WTC11 (cell line): Measurements from ENCODE around the gene MEGF11. TPM values are rescaled to one million over a fixed set of nuclear protein-coding genes. Genes with fewer than 3 reads are reported as not detected.

Source experiments
- ATAC-seq: fragments of 200-7000 bp; cut with Tn5 transposase; 2 replicates; pipeline ENCODE4 v1.10.0; 2021; ENCODE audit warnings: mild to moderate bottlenecking, moderate library complexity
- CTCF ChIA-PET: fragments of 300-600 bp; sonication (Branson Sonifier 250); formaldehyde crosslinking; loops from one replicate; lab custom pipeline; 2021; ENCODE audit warnings: antibody characterized with exemption; lab: Charles Lee
- POLR2A ChIA-PET: fragments of 350-600 bp; sonication (Branson Sonifier 250); formaldehyde crosslinking; loops from one replicate; lab custom pipeline; 2021; ENCODE audit warnings: antibody characterized with exemption; lab: Charles Lee
- DNase-seq: peaks from one replicate; pipeline ENCODE4 v3.0.0; 2021; ENCODE audit warnings: low spot score
- H3K27ac Mint-ChIP-seq: 2 replicates; pipeline ENCODE4 v1.8.0; 2021; ENCODE audit warnings: mixed read lengths
- H3K27me3 Mint-ChIP-seq: 2 replicates; pipeline ENCODE4 v1.8.0; 2021; ENCODE audit warnings: low read depth, mild to moderate bottlenecking, moderate library complexity, mixed read lengths
- H3K36me3 Mint-ChIP-seq: 2 replicates; pipeline ENCODE4 v1.8.0; 2021; ENCODE audit warnings: mixed read lengths
- H3K4me1 Mint-ChIP-seq: 2 replicates; pipeline ENCODE4 v1.8.0; 2022; ENCODE audit warnings: mixed read lengths
- H3K4me3 Mint-ChIP-seq: 2 replicates; pipeline ENCODE4 v1.8.0; 2021; ENCODE audit warnings: mild to moderate bottlenecking, moderate library complexity, mixed read lengths
- H3K9me3 Mint-ChIP-seq: 2 replicates; pipeline ENCODE4 v1.8.0; 2021; ENCODE audit warnings: mixed read lengths
- AFF4 ChIP-seq: sonication (generic); formaldehyde crosslinking; IDR thresholded peaks from 2 replicates; pipeline ENCODE4 v1.8.1; 2023; ENCODE audit warnings: mild to moderate bottlenecking, missing genetic modification reagents, borderline replicate concordance
- AR ChIP-seq: fragments of 250-450 bp; sonication (Bioruptor Pico); IDR thresholded peaks from 2 replicates; pipeline ENCODE4 v1.9.0; 2021; ENCODE audit warnings: mild to moderate bottlenecking
- ATF1 ChIP-seq: sonication (generic); formaldehyde crosslinking; IDR thresholded peaks from 2 replicates; pipeline ENCODE4 v1.8.1; 2023; ENCODE audit warnings: mild to moderate bottlenecking, moderate library complexity, missing genetic modification reagents
- ATF3 ChIP-seq: sonication (generic); formaldehyde crosslinking; conservative IDR thresholded peaks from 2 replicates; pipeline ENCODE4 v1.8.1; 2022; ENCODE audit warnings: mild to moderate bottlenecking, missing genetic modification reagents
- CBFB ChIP-seq: sonication (generic); formaldehyde crosslinking; IDR thresholded peaks from 2 replicates; pipeline ENCODE4 v1.8.1; 2022; ENCODE audit warnings: mild to moderate bottlenecking, low read depth, missing genetic modification reagents
- CDX4 ChIP-seq: fragments of 250-450 bp; sonication (Bioruptor Pico); IDR thresholded peaks from 2 replicates; pipeline ENCODE4 v1.9.0; 2021; ENCODE audit warnings: moderate library complexity, mild to moderate bottlenecking, inconsistent platforms, borderline replicate concordance
- E2F4 ChIP-seq: sonication (generic); formaldehyde crosslinking; IDR thresholded peaks from 2 replicates; pipeline ENCODE4 v1.8.1; 2022; ENCODE audit warnings: low read depth, mild to moderate bottlenecking, moderate library complexity, missing genetic modification reagents, borderline replicate concordance
- ESRRA ChIP-seq: sonication (generic); formaldehyde crosslinking; IDR thresholded peaks from 2 replicates; pipeline ENCODE4 v1.8.1; 2022; ENCODE audit warnings: mild to moderate bottlenecking, missing genetic modification reagents, borderline replicate concordance
- ETV6 ChIP-seq: sonication (generic); formaldehyde crosslinking; IDR thresholded peaks from 2 replicates; pipeline ENCODE4 v1.8.1; 2022; ENCODE audit warnings: mild to moderate bottlenecking, missing genetic modification reagents
- FOXP1 ChIP-seq: sonication (generic); formaldehyde crosslinking; IDR thresholded peaks from 2 replicates; pipeline ENCODE4 v1.8.0; 2022; ENCODE audit warnings: missing genetic modification reagents, mild to moderate bottlenecking, moderate library complexity, borderline replicate concordance
- GRHL2 ChIP-seq: fragments of 250-450 bp; sonication (Bioruptor Pico); IDR thresholded peaks from 2 replicates; pipeline ENCODE4 v1.8.0; 2022; ENCODE audit warnings: mild to moderate bottlenecking, moderate library complexity; ENCODE audit not compliant: insufficient replicate concordance, severe bottlenecking
- MXD4 ChIP-seq: fragments of 250-450 bp; sonication (Bioruptor Pico); IDR thresholded peaks from 2 replicates; pipeline ENCODE4 v1.8.0; 2021; ENCODE audit warnings: mild to moderate bottlenecking, moderate library complexity, borderline replicate concordance
- NFYB ChIP-seq: sonication (generic); formaldehyde crosslinking; conservative IDR thresholded peaks from 2 replicates; pipeline ENCODE4 v1.8.0; 2022; ENCODE audit warnings: low read depth, missing genetic modification reagents
- NR2C2 ChIP-seq: sonication (generic); formaldehyde crosslinking; IDR thresholded peaks from 2 replicates; pipeline ENCODE4 v1.8.0; 2022; ENCODE audit warnings: mild to moderate bottlenecking, missing genetic modification reagents
- RELA ChIP-seq: sonication (generic); formaldehyde crosslinking; IDR thresholded peaks from 2 replicates; pipeline ENCODE4 v1.8.1; 2022; ENCODE audit warnings: missing genetic modification reagents, mild to moderate bottlenecking, borderline replicate concordance
- SMAD3 ChIP-seq: sonication (generic); formaldehyde crosslinking; IDR thresholded peaks from 2 replicates; pipeline ENCODE4 v1.8.0; 2022; ENCODE audit warnings: missing genetic modification reagents, mild to moderate bottlenecking, borderline replicate concordance
- TCF7 ChIP-seq: sonication (generic); formaldehyde crosslinking; IDR thresholded peaks from 2 replicates; pipeline ENCODE4 v1.8.0; 2022; ENCODE audit warnings: mild to moderate bottlenecking, low read depth, missing genetic modification reagents, moderate library complexity
- ZNF396 ChIP-seq: fragments of 250-450 bp; sonication (Bioruptor Pico); IDR thresholded peaks from 2 replicates; pipeline ENCODE4 v1.8.0; 2021; ENCODE audit warnings: mild to moderate bottlenecking, moderate library complexity, borderline replicate concordance
- ZNF423 ChIP-seq: fragments of 250-450 bp; sonication (Bioruptor Pico); IDR thresholded peaks from 2 replicates; pipeline ENCODE4 v2.1.2; 2022; ENCODE audit warnings: mild to moderate bottlenecking, moderate library complexity
- ZNF512 ChIP-seq: sonication (generic); formaldehyde crosslinking; IDR thresholded peaks from 2 replicates; pipeline ENCODE4 v1.8.1; 2022; ENCODE audit warnings: missing genetic modification reagents, borderline replicate concordance
- total RNA-seq: library from RNA; stranded (reverse); gene quantifications from 3 replicates; pipeline ENCODE4 v1.2.3, GENCODE V29; 2021

MEGF11 gene
- total RNA-seq, 1 experiment from 2014 or later: 3.3 TPM

GRCh38 chr15:66114863-66115425 lies 138.6 kb downstream of the MEGF11 start:
- Mint-ChIP-seq H3K27me3 (no peaks in the 10 kb centered on the region; the same call in 1 of the 2 replicates), H3K27ac (peak overlapping the region; percentile 43; the same call in 1 of the 2 replicates), H3K9me3 (no peaks in the 10 kb centered on the region), H3K4me3 (no peak overlapping the region), H3K4me1 (peaks cover 28% of the 10 kb centered on the region), H3K36me3 (no peaks in the 10 kb centered on the region)
- TF ChIP-seq GRHL2 (CRISPR knock-in tag) (no peak), ESRRA (no peak), ZNF512 (CRISPR knock-in tag) (no peak), SMAD3 (CRISPR knock-in tag) (no peak), ZNF396 (CRISPR knock-in tag) (no peak), E2F4 (CRISPR knock-in tag) (no peak), CBFB (no peak), AFF4 (CRISPR knock-in tag) (no peak), NR2C2 (no peak), NFYB (CRISPR knock-in tag) (no peak), TCF7 (CRISPR knock-in tag) (no peak), AR (CRISPR knock-in tag) (no peak), ATF1 (no peak)
- ATAC-seq (no peak), DNase-seq (no peak)
- CTCF ChIA-PET: interaction anchor here (0.6 to 1.6 kb wide), 6 partner anchors 30 to 308 kb away, joined by 3 read pairs; no protein-coding TSS in a partner anchor
- POLR2A ChIA-PET: no interaction called here

- Mint-ChIP-seq H3K27ac (no peak overlapping the region), H3K4me1 (peaks cover 28% of the 10 kb centered on the region), H3K36me3 (no peaks in the 10 kb centered on the region), H3K27me3 (no peaks in the 10 kb centered on the region)
- no peak for ATAC-seq
- POLR2A ChIA-PET: no interaction called here
- CTCF ChIA-PET: interaction anchor here (0.9 kb wide), 1 partner anchor 12 kb away, joined by 3 read pairs; no protein-coding TSS in a partner anchor
- TF ChIP-seq E2F4 (CRISPR knock-in tag) (no peak), GRHL2 (CRISPR knock-in tag) (no peak), ESRRA (no peak), ETV6 (CRISPR knock-in tag) (no peak), ATF3 (CRISPR knock-in tag) (no peak), ZNF423 (CRISPR knock-in tag) (no peak), MXD4 (CRISPR knock-in tag) (no peak), NFYB (CRISPR knock-in tag) (no peak), CDX4 (no peak), RELA (no peak), FOXP1 (CRISPR knock-in tag) (no peak)
- TF ChIP-seq, all 79 proteins: peak for 0
- no peak for DNase-seq
- Mint-ChIP-seq H3K4me3 (no peak overlapping the region), H3K9me3 (no peaks in the 10 kb centered on the region)
Measured at GRCh38 chr15:66112388-66112787, 141.2 kb downstream of the MEGF11 start.
